HCT116 (cell line): ENCODE measurements around the gene GNLY. TPM values are rescaled to one million over a fixed set of nuclear protein-coding genes. Genes with fewer than 3 reads are reported as not detected.

Experiments used
- ATAC-seq: fragments of 200-7000 bp; cut with Tn5 transposase; 2 replicates; pipeline ENCODE4 v1.9.1; 2020; ENCODE audit warnings: mild to moderate bottlenecking, moderate library complexity
- BruUV-seq: library from RNA; stranded (reverse); fragments of 400-500 nt; replicated peaks from 2 replicates; lab custom pipeline; 2021; lab: Mats Ljungman, UMichigan
- CTCF ChIA-PET: fragments of 300-600 bp; sonication (Branson Sonifier 250); formaldehyde crosslinking; loops from one replicate; lab custom pipeline; 2021; ENCODE audit warnings: antibody characterized with exemption; lab: Charles Lee
- POLR2A ChIA-PET: fragments of 300-600, 350-600 bp; sonication (Branson Sonifier 250); formaldehyde crosslinking; loops from one replicate; lab custom pipeline; 2021; ENCODE audit warnings: antibody characterized with exemption; lab: Charles Lee
- RAD21 ChIA-PET, 2 experiments: fragments of 300-600 bp; sonication (Branson Sonifier 250); formaldehyde crosslinking; loops; one replicate each; lab custom pipeline; 2023; ENCODE audit warnings: low total read pairs in 2 of 2; ENCODE audit not compliant: uncharacterized antibody in 2 of 2, unreplicated experiment in 2 of 2, low non-redundant PET in 1 of 2; lab: Charles Lee
- DNase-seq: peaks from one replicate; pipeline ENCODE4 v3.0.0-alpha.2; 2010; ENCODE audit warnings: low read depth, low spot score
- H2AFZ ChIP-seq: fragments of 200-600 bp; shearing (Covaris generic), sonication (generic); 2 replicates; pipeline ENCODE4 v1.6.1; 2017; ENCODE audit warnings: low read depth, mixed run types, mixed read lengths, antibody characterized with exemption, low read length; ENCODE audit not compliant: poor library complexity, severe bottlenecking
- H3K27ac ChIP-seq: 2 replicates; pipeline ENCODE4 v1.5.1; 2012; ENCODE audit warnings: low read depth, low read length
- H3K27me3 ChIP-seq: fragments of 200-600 bp; sonication (generic); 2 replicates; pipeline ENCODE4 v1.6.1; 2016; ENCODE audit warnings: mixed run types, low read length, mixed read lengths; ENCODE audit not compliant: insufficient read depth
- H3K36me3 ChIP-seq, 2 experiments: fragments of 200-500 bp in 1 of 2; fragments of 200-600 bp in 1 of 2; sonication (Bioruptor generic) in 1 of 2; sonication (generic) in 1 of 2; 2 replicates each; pipeline versions ENCODE4 v1.5.1 to v1.6.1; 2014 to 2016; ENCODE audit warnings: low read length in 2 of 2, inconsistent platforms in 1 of 2, mixed read lengths in 1 of 2, mixed run types in 1 of 2; ENCODE audit not compliant: insufficient read depth in 2 of 2, control insufficient read depth in 1 of 2
- H3K4me1 ChIP-seq, 2 experiments: fragments of 200-600 bp in 1 of 2; sonication (generic) in 1 of 2; 2 replicates each; pipeline versions ENCODE4 v1.5.1 to v1.6.1; 2012 to 2017; ENCODE audit warnings: low read length in 2 of 2, inconsistent platforms in 1 of 2, mild to moderate bottlenecking in 1 of 2, mixed read lengths in 1 of 2, mixed run types in 1 of 2, moderate library complexity in 1 of 2; ENCODE audit not compliant: insufficient read depth in 2 of 2, control insufficient read depth in 1 of 2
- H3K4me2 ChIP-seq: fragments of 200-600 bp; sonication (generic); 2 replicates; pipeline ENCODE4 v1.6.1; 2017; ENCODE audit warnings: mixed run types, low read length, mixed read lengths
- H3K4me3 ChIP-seq, 2 experiments: fragments of 200-600 bp in 1 of 2; sonication (generic) in 1 of 2; replicated peaks in 1 of 2; 2 replicates each; pipeline ENCODE4 v1.5.1; 2011 to 2016; ENCODE audit warnings: low read length in 2 of 2, control low read depth in 1 of 2, low read depth in 1 of 2, mild to moderate bottlenecking in 1 of 2, mixed read lengths in 1 of 2, mixed run types in 1 of 2
- H3K79me2 ChIP-seq: fragments of 200-600 bp; sonication (generic); 2 replicates; pipeline ENCODE4 v1.6.1; 2017; ENCODE audit warnings: mild to moderate bottlenecking, mixed run types, low read length, moderate library complexity, mixed read lengths; ENCODE audit not compliant: insufficient read depth
- H3K9ac ChIP-seq: fragments of 200-600 bp; sonication (generic); 2 replicates; pipeline ENCODE4 v1.6.1; 2016; ENCODE audit warnings: low read length, mixed read lengths
- H3K9me2 ChIP-seq: fragments of 200-600 bp; sonication (generic), shearing (Covaris generic); 2 replicates; pipeline ENCODE4 v1.6.1; 2017; ENCODE audit warnings: mixed run types, mild to moderate bottlenecking, moderate library complexity; ENCODE audit not compliant: insufficient read depth
- H3K9me3 ChIP-seq, 2 experiments: fragments of 200-500 bp in 1 of 2; fragments of 200-600 bp in 1 of 2; sonication (Bioruptor generic) in 1 of 2; sonication (generic) in 1 of 2; 2 replicates each; pipeline ENCODE4 v1.6.1; 2014 to 2017; ENCODE audit warnings: low read length in 2 of 2, mixed read lengths in 2 of 2, inconsistent platforms in 1 of 2, low read depth in 1 of 2, mild to moderate bottlenecking in 1 of 2, mixed run types in 1 of 2, moderate library complexity in 1 of 2; ENCODE audit not compliant: control insufficient read depth in 1 of 2, insufficient read depth in 1 of 2
- H4K20me1 ChIP-seq: fragments of 200-600 bp; sonication (generic), shearing (Covaris generic); 2 replicates; pipeline ENCODE4 v1.6.1; 2017; ENCODE audit warnings: mixed run types, mild to moderate bottlenecking, moderate library complexity; ENCODE audit not compliant: insufficient read depth
- CBX3 ChIP-seq: IDR thresholded peaks from 2 replicates; pipeline ENCODE4 v1.6.1; 2012; ENCODE audit warnings: low read depth
- CEBPB ChIP-seq: IDR thresholded peaks from 2 replicates; pipeline ENCODE4 v1.6.1; 2012; ENCODE audit warnings: low read depth
- EGR1 ChIP-seq: IDR thresholded peaks from 2 replicates; pipeline ENCODE4 v1.6.1; 2012; ENCODE audit warnings: low read depth
- ELF1 ChIP-seq: IDR thresholded peaks from 2 replicates; pipeline ENCODE4 v1.6.1; 2012; ENCODE audit warnings: low read depth, borderline replicate concordance
- FOSL1 ChIP-seq: IDR thresholded peaks from 2 replicates; pipeline ENCODE4 v1.6.1; 2012; ENCODE audit warnings: low read depth
- JUND ChIP-seq: IDR thresholded peaks from 2 replicates; pipeline ENCODE4 v1.6.1; 2012
- SP1 ChIP-seq: IDR thresholded peaks from 2 replicates; pipeline ENCODE4 v1.6.1; 2012; ENCODE audit warnings: low read depth
- SRF ChIP-seq: IDR thresholded peaks from 2 replicates; pipeline ENCODE4 v1.6.1; 2012; ENCODE audit warnings: low read depth
- TCF7L2 ChIP-seq: IDR thresholded peaks from 2 replicates; pipeline ENCODE4 v1.7.0; 2011; ENCODE audit warnings: borderline replicate concordance, inconsistent platforms; ENCODE audit not compliant: insufficient read depth, insufficient read length; ENCODE audit errors: extremely low read depth
- YY1 ChIP-seq: IDR thresholded peaks from 2 replicates; pipeline ENCODE4 v1.6.1; 2011; ENCODE audit warnings: low read length, low read depth, moderate library complexity, mild to moderate bottlenecking; ENCODE audit not compliant: insufficient replicate concordance; ENCODE audit errors: extremely low read depth
- ZBTB33 ChIP-seq: IDR thresholded peaks from 2 replicates; pipeline ENCODE4 v1.6.1; 2011; ENCODE audit warnings: mild to moderate bottlenecking, low read length, moderate library complexity; ENCODE audit not compliant: insufficient replicate concordance; ENCODE audit errors: extremely low read depth
- ZFX ChIP-seq: fragments of 450-650 bp; IDR thresholded peaks from 2 replicates; pipeline ENCODE4 v1.6.1; 2017
- ZNF274 ChIP-seq: fragments of 200-500 bp; sonication (Bioruptor generic); IDR thresholded peaks from 2 replicates; pipeline ENCODE4 v1.6.1; 2014; ENCODE audit warnings: mild to moderate bottlenecking, low read depth, low read length, inconsistent platforms
- intact Hi-C: fragments of 100-400 bp; cut with micrococcal nuclease; formaldehyde crosslinking; loops from 2 replicates; pipeline ENCODE4 v1.10.0; 2022
- total RNA-seq: library from RNA; stranded (reverse); gene quantifications from one replicate; pipeline ENCODE4 v1.2.1, GENCODE V29; 2021; ENCODE audit not compliant: unreplicated experiment
- TF ChIP-seq, protein P1 (sequence below): IDR thresholded peaks from 2 replicates; pipeline ENCODE4 v1.6.1; 2012
- TF ChIP-seq, protein P2 (sequence below): IDR thresholded peaks from 2 replicates; pipeline ENCODE4 v1.6.1; 2012

Gene GNLY
- total RNA-seq, 1 experiment from 2014 or later = 0.74 TPM

DNA sequence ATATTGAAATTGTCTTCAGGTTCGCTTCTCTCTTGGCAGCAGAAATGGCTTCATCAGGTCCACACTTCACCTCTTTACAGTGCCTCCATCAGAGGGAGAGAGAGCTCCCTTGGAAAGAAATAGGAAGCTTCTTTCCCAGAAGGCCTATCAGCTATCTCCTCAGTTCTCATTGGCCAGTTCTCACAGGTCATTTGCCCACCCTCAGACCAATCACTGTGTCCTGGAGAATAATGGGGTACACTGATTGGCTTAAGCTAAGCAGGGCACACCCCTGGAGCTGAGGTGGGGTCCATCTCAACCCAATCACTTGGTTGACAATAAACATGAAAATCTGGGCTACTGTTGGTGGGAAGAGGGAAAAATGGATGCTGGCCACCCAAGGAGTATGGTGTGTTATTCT, 5.2 kb downstream of the GNLY start:
- no peaks in the 10 kb centered on the region for H3K9me2 ChIP-seq
- no peaks in the 10 kb centered on the region for H3K79me2 ChIP-seq
- ChIA-PET RAD21 (no interaction called here), POLR2A (no interaction called here), CTCF (interaction anchor here (1.3 kb wide), 1 partner anchor 62 kb away, joined by 3 read pairs; no protein-coding TSS in a partner anchor)
- H3K4me1 ChIP-seq = peaks cover 17 to 20% of the 10 kb centered on the region in 2 experiments
- H3K36me3 ChIP-seq = no peaks in the 10 kb centered on the region
- no peaks in the 10 kb centered on the region for H3K27me3 ChIP-seq
- BruUV-seq = no TSS peak
- intact Hi-C loops = no loop called here
- no peak overlapping the region for H2AFZ ChIP-seq
- peak; percentile 71 for ATAC-seq
- no peak overlapping the region for H3K9ac ChIP-seq
- no peak overlapping the region for H3K4me3 ChIP-seq
- DNase-seq = no peak
- H3K9me3 ChIP-seq = no peaks in the 10 kb centered on the region
- TF ChIP-seq ELF1 (no peak), ZNF274 (no peak), SP1 (no peak), CEBPB (no peak), YY1 (no peak), ZFX (no peak)
- TF ChIP-seq, protein P1, sequence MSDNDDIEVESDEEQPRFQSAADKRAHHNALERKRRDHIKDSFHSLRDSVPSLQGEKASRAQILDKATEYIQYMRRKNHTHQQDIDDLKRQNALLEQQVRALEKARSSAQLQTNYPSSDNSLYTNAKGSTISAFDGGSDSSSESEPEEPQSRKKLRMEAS = no peak
- H4K20me1 ChIP-seq = no peaks in the 10 kb centered on the region
- no peak overlapping the region for H3K4me2 ChIP-seq
- no peak overlapping the region for H3K27ac ChIP-seq

GRCh38 chr2:85702172-85702571, 8.0 kb downstream of the GNLY start:
- Histone ChIP-seq H3K27ac (no peak overlapping the region), H3K27me3 (no peaks in the 10 kb centered on the region)
- no TSS peak for BruUV-seq
- POLR2A ChIA-PET = no interaction called here
- TF ChIP-seq ZBTB33 (no peak), CBX3 (0 out of 2 replicates have a peak, but pooled peaks have one; percentile 21), FOSL1 (peak; percentile 97), ELF1 (no peak), EGR1 (no peak), SRF (peak; percentile 58), JUND (peak; percentile 90), TCF7L2 (no peak), SP1 (peak; percentile 66), CEBPB (peak; percentile 85)
- TF ChIP-seq, protein P2, sequence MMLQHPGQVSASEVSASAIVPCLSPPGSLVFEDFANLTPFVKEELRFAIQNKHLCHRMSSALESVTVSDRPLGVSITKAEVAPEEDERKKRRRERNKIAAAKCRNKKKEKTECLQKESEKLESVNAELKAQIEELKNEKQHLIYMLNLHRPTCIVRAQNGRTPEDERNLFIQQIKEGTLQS = peak; percentile 62; the same call in 1 of the 2 replicates
- TF ChIP-seq, all 23 proteins: peak for 7
- Histone ChIP-seq H3K9me2 (no peaks in the 10 kb centered on the region), H3K9me3 (no peaks in the 10 kb centered on the region), H3K4me1 (peaks cover 17 to 34% of the 10 kb centered on the region in 2 experiments), H3K4me3 (no peak overlapping the region), H3K4me2 (peak overlapping the region; percentile 52), H2AFZ (no peak overlapping the region), H4K20me1 (no peaks in the 10 kb centered on the region), H3K36me3 (no peaks in the 10 kb centered on the region), H3K79me2 (no peaks in the 10 kb centered on the region), H3K9ac (no peak overlapping the region)
- DNase-seq (no peak), ATAC-seq (no peak)
- ChIA-PET RAD21 (no interaction called here), CTCF (no interaction called here)
- intact Hi-C loops = no loop called here
